Placental pericyte (primary cell): ENCODE data around the gene MEIOSIN. TPM values are rescaled to one million over a fixed set of nuclear protein-coding genes. Genes with fewer than 3 reads are reported as not detected.

Experiments used
- total RNA-seq: library from RNA; depleted of rRNA; stranded (reverse); fragments of >200 nt; gene quantifications from 2 replicates; pipeline ENCODE4 v1.2.3, GENCODE V29; 2012

Gene MEIOSIN
- under 0.01 TPM in 1 of 2 replicates, not detected in the other for total RNA-seq

GRCh38 chr19:45733160-45733810 lies at the start of gene MEIOSIN:
Gene MEIOSIN, plus strand, starts transcription at chr19:45733439. Its CDS starts 1,938 bp downstream, at chr19:45735377.

DNA sequence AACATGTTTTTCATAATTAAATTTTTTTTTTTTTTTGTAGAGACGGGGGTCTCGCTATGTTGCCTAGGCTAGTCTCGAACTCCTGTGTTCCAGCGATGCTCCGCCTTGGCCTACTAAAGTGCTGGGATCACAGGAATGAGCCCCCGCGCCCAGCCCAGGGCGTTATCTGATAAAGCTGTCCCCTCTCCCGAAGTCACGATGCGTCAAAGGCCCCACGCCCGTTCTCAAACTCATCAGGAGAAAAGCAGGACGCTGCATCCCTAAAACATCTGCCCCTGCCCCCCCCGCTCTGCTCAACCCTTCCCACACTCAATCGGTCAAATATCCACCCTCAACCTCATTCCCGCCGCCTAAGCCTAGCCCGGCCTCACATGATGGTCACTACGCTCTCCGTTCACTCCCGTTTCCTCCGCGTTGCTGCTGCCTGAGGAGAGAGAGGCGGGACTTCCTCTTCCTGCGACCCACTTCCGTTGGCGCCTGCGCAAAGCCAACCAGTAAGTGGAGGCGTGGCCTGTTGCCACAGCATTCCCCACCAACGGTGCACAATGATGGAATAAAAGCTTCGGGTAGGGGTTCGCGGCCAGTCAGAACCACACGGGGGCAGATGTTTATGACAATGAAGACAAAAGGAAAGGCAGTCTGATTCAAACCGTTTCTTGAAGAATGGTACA lies 41.6 kb upstream of the MEIOSIN start, which contains the start of gene SNRPD2:
Gene SNRPD2, minus strand, starts transcription at position 438 of the 671 bp plus-strand sequence. Its CDS starts 65 bp downstream, at position 373.

GRCh38 chr19:45692187-45693105 lies 40.8 kb upstream of the MEIOSIN start, which contains the start of gene QPCTL:
Gene QPCTL, plus strand, starts transcription at chr19:45692666. Its CDS starts 38 bp downstream, at chr19:45692704.

DNA sequence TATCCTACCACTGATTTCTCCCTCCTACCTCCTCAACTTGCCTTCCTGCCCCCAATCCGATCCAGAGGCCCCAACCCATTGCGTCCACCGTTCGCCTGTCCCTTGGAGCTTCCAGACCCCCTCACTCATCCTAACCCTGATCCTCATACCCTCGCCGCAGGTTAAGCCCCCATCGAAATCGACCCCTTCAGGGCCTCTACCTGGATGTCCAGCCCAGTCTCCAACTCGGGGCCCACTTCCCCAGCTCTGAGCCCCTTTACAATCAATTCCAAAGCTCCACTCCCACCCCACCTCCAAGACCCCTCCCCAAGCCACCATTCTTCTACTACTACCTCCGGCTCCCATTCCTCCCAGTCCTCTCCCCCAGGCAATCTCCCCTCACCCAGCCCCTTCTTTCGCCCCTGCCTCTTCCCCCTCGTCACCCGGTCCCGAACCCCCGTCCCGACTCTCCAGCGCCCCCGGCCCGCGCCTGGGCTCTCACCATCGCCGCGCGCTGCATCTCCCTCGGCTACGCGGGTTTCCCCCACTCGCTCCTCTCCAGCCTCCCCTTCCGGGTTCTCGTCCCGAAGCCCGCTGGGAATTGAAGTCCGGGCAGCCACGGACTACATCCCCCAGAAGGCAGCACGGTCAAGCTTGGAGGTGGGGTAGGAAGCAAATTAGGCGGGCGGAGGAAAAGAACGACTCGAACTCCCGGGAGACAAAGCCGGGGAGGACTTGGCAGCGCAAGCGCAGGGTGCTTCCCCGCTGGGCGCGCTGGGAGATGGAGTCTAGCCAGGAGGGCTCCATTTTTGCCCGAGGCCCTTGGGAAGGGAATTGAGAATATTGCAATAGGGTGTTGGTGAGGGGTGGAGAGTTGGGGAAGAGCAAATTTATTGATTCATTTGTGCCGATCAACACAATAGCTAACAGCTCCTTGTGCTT lies 2.6 kb upstream of the MEIOSIN start, which contains the start of gene FBXO46:
Gene FBXO46, minus strand, starts transcription at position 529 of the 921 bp plus-strand sequence. CDS start 17,401 bp downstream, outside the sequence.

GRCh38 chr19:45768984-45769782 lies 35.9 kb downstream of the MEIOSIN start, which contains the start of gene SIX5:
Gene SIX5, minus strand, starts transcription at chr19:45769252. Its CDS starts 408 bp downstream, at chr19:45768844.

GRCh38 chr19:45782162-45782691 lies 49.0 kb downstream of the MEIOSIN start, which contains the start of gene DMPK:
Gene DMPK, minus strand, starts transcription at chr19:45782490. Its CDS starts 138 bp downstream, at chr19:45782352.

DNA sequence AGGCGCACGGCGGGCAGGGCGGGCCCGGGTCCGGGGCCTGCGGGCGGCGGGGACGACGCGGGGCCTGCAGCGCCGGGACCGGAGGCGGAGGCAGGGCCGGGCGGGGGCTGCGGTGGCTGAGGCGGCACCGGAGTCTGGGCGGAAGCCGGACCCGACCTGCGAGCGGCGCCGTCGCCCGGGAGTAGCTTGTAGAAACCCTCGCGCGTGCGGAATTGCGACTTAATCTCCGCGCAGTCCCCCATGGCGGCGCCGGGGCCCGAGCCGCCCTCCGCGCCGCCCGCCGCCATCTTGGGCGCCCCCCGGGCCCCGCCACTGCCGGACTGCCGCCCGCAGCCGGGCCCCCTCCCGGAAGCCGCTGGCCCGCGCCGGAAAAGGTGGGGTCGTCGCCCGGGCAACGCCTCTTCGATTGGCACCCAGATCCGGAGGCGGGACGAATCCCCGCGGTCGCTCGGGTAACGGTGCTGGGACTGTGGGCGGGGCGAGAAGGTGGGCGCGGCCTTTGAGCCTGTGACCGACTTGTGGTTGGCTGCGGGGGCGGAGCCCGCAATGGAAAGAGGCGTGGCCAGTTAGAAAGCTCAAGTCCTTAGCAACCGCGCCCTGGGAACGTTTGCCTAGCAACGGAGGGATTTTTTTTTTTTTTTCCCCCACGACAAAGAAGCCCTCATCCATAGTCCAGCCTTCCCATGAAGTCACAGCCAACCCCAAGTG lies 59.4 kb downstream of the MEIOSIN start, which contains the start of gene DMWD:
Gene DMWD, minus strand, starts transcription at position 376 of the 708 bp plus-strand sequence. Its CDS starts 89 bp downstream, at position 287.

Other genes starting within 250 kb of the MEIOSIN start
- gene RTN2, start 236.4 kb upstream of the MEIOSIN start, total RNA-seq: 7.7 and 9.2 TPM in 2 replicates
- gene PPM1N, start 235.0 kb upstream of the MEIOSIN start, total RNA-seq: 0.43 and 1.5 TPM in 2 replicates
- gene VASP, start 226.0 kb upstream of the MEIOSIN start, total RNA-seq: 89.9 and 243 TPM in 2 replicates
- gene OPA3, start 148.6 kb upstream of the MEIOSIN start, total RNA-seq: 9.2 and 12.9 TPM in 2 replicates
- under 0.01 and 0.72 TPM in 2 replicates for gene GPR4, start 131.2 kb upstream of the MEIOSIN start, total RNA-seq
- gene EML2, start 94.0 kb upstream of the MEIOSIN start, total RNA-seq: 42.9 and 56.2 TPM in 2 replicates
- not detected in 2 replicates for gene GIPR, start 65.2 kb upstream of the MEIOSIN start, total RNA-seq
- gene SNRPD2, start 41.5 kb upstream of the MEIOSIN start, total RNA-seq: 157 and 234 TPM in 2 replicates
- 20.6 and 29.8 TPM in 2 replicates for gene QPCTL, start 40.8 kb upstream of the MEIOSIN start, total RNA-seq
- 6.6 and 10.5 TPM in 2 replicates for gene FBXO46, start 2.5 kb upstream of the MEIOSIN start, total RNA-seq
- gene SIX5, start 35.8 kb downstream of the MEIOSIN start, total RNA-seq: 9.7 and 10.1 TPM in 2 replicates
- 26.9 and 29.5 TPM in 2 replicates for gene DMPK, start 49.1 kb downstream of the MEIOSIN start, total RNA-seq
- 44.9 and 84.2 TPM in 2 replicates for gene DMWD, start 59.4 kb downstream of the MEIOSIN start, total RNA-seq
- 0.22 and 0.43 TPM in 2 replicates for gene RSPH6A, start 81.9 kb downstream of the MEIOSIN start, total RNA-seq
- gene SYMPK, start 129.7 kb downstream of the MEIOSIN start, total RNA-seq: 46.2 and 50.8 TPM in 2 replicates
- not detected in 2 replicates for gene FOXA3, start 130.9 kb downstream of the MEIOSIN start, total RNA-seq
- 26.7 and 39.1 TPM in 2 replicates for gene IRF2BP1, start 152.7 kb downstream of the MEIOSIN start, total RNA-seq
- 1.9 and 2.0 TPM in 2 replicates for gene MYPOP, start 169.2 kb downstream of the MEIOSIN start, total RNA-seq
- gene NANOS2, start 181.3 kb downstream of the MEIOSIN start, total RNA-seq: not detected in 2 replicates
- gene NOVA2, start 240.4 kb downstream of the MEIOSIN start, total RNA-seq: under 0.01 TPM in 1 of 2 replicates, not detected in the other